Activated T-helper 9 cell treated with anti-CD3 and anti-CD28 coated beads, Interleukin-2, amount 50 U/mL, for 16 hours (primary cell): Measurements from ENCODE around the gene CFAP70.
"Not testable (repeated sequence)": the region's sequence is repeated elsewhere in the genome, so short reads cannot be mapped to it uniquely, and the experiment has no call there.

ENCODE experiments used
- DNase-seq: peaks from one replicate; pipeline ENCODE4 v3.0.0-alpha.2; 2020; ENCODE audit warnings: low read depth

The CFAP70 gene

GRCh38 chr10:73339436-73339835, 19.2 kb downstream of the CFAP70 start:
- no peak for DNase-seq

GRCh38 chr10:73338801-73339368, 19.8 kb downstream of the CFAP70 start:
- DNase-seq = no peak

- no peak for DNase-seq
Measured at GRCh38 chr10:73333202-73333601, 25.5 kb downstream of the CFAP70 start.

GRCh38 chr10:73332379-73332778, 26.3 kb downstream of the CFAP70 start:
- no peak for DNase-seq

- not testable (repeated sequence) for DNase-seq
Measured at GRCh38 chr10:73328523-73328922, 30.1 kb downstream of the CFAP70 start.

- DNase-seq = not testable (repeated sequence)
Measured at GRCh38 chr10:73325290-73325689, 33.4 kb downstream of the CFAP70 start.

- not testable (repeated sequence) for DNase-seq
Measured at GRCh38 chr10:73323582-73323981, 35.1 kb downstream of the CFAP70 start.

- DNase-seq = no peak
Measured at GRCh38 chr10:73310475-73310874, 48.2 kb downstream of the CFAP70 start.

- no peak for DNase-seq
Measured at GRCh38 chr10:73307203-73307800, 51.4 kb downstream of the CFAP70 start.

- DNase-seq = no peak
Measured at GRCh38 chr10:73306171-73306708, 52.4 kb downstream of the CFAP70 start.

- no peak for DNase-seq
Measured at GRCh38 chr10:73296946-73297345, 61.7 kb downstream of the CFAP70 start.

- no peak for DNase-seq
Measured at GRCh38 chr10:73293461-73293860, 65.2 kb downstream of the CFAP70 start.

GRCh38 chr10:73289958-73290357, 68.7 kb downstream of the CFAP70 start:
- no peak for DNase-seq

- no peak for DNase-seq
Measured at GRCh38 chr10:73287441-73287840, 71.2 kb downstream of the CFAP70 start.

GRCh38 chr10:73281097-73281496, 77.6 kb downstream of the CFAP70 start:
- DNase-seq = no peak

GRCh38 chr10:73264423-73264822, 94.2 kb downstream of the CFAP70 start:
- no peak for DNase-seq

- no peak for DNase-seq
Measured at GRCh38 chr10:73263693-73264347, 94.8 kb downstream of the CFAP70 start.

- no peak for DNase-seq
Measured at GRCh38 chr10:73262880-73263555, 95.6 kb downstream of the CFAP70 start.

- no peak for DNase-seq
Measured at GRCh38 chr10:73262105-73262730, 96.4 kb downstream of the CFAP70 start.

- no peak for DNase-seq
Measured at GRCh38 chr10:73261362-73261995, 97.2 kb downstream of the CFAP70 start.

- DNase-seq = not testable (repeated sequence)
Measured at GRCh38 chr10:73258612-73259011, 100.1 kb downstream of the CFAP70 start.

GRCh38 chr10:73253225-73253555, 105.5 kb downstream of the CFAP70 start:
- no peak for DNase-seq
